ENCODE data around the gene HDAC9.

HDAC9 gene

DNA sequence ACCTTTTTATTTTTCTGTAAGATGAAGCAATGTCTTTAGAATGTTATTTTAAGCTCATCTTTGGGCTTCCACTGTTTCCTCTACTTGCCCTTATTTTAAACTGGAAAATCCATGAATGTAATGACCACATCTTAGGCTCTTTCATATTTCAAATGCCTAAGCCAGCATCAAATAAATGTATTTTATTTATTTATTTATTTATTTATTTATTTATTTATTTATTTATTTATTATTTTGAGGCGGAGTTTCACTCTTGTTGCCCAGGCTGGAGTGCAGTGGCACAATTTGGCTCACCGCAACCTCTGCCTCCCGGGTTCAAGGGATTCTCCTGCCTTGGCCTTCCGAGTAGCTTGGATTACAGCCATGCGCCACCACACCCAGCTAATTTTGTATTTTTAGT is 69.2 kb downstream of the HDAC9 start:
- H3K4me2 ChIP-seq (ENCODE audit: low read length) = no peak overlapping the region
- peaks cover 5% of the 10 kb centered on the region; the same call in 1 of the 2 replicates for H3K36me3 ChIP-seq (ENCODE audit: control insufficient read depth, low read length)
- no peaks in the 10 kb centered on the region for H3K9me3 ChIP-seq (ENCODE audit: control insufficient read depth, insufficient read depth, low read length)
- TF ChIP-seq, protein P1, sequence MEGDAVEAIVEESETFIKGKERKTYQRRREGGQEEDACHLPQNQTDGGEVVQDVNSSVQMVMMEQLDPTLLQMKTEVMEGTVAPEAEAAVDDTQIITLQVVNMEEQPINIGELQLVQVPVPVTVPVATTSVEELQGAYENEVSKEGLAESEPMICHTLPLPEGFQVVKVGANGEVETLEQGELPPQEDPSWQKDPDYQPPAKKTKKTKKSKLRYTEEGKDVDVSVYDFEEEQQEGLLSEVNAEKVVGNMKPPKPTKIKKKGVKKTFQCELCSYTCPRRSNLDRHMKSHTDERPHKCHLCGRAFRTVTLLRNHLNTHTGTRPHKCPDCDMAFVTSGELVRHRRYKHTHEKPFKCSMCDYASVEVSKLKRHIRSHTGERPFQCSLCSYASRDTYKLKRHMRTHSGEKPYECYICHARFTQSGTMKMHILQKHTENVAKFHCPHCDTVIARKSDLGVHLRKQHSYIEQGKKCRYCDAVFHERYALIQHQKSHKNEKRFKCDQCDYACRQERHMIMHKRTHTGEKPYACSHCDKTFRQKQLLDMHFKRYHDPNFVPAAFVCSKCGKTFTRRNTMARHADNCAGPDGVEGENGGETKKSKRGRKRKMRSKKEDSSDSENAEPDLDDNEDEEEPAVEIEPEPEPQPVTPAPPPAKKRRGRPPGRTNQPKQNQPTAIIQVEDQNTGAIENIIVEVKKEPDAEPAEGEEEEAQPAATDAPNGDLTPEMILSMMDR (IDR thresholded peaks at IDR 0.05; ENCODE audit: low read depth, low read length, poor library complexity, severe bottlenecking) = no peak
- no peak for TF ChIP-seq EZH2phosphoT487 (IDR thresholded peaks at IDR 0.05; ENCODE audit: borderline replicate concordance, low read length)
- H3K9me2 ChIP-seq (replicated peaks; ENCODE audit: control insufficient read depth, low read length) = no peaks in the 10 kb centered on the region
- no peaks in the 10 kb centered on the region for H4K20me1 ChIP-seq (ENCODE audit: control insufficient read depth, insufficient read depth, low read depth, low read length)
- peaks cover 37% of the 10 kb centered on the region for H3K4me1 ChIP-seq (ENCODE audit: control insufficient read depth, low read length)
- no peak overlapping the region for H3K4me3 ChIP-seq (ENCODE audit: low read length)
- H3K79me2 ChIP-seq (ENCODE audit: control insufficient read depth, low read length) = peaks cover 13% of the 10 kb centered on the region
- no peaks in the 10 kb centered on the region for H3K27me3 ChIP-seq (ENCODE audit: control insufficient read depth, low read length)
- H3F3A ChIP-seq (ENCODE audit: control insufficient read depth, insufficient read depth) = peaks cover 2% of the 10 kb centered on the region; the same call in 1 of the 2 replicates
- H3K27ac ChIP-seq (ENCODE audit: low read depth, low read length) = no peak overlapping the region

DNA sequence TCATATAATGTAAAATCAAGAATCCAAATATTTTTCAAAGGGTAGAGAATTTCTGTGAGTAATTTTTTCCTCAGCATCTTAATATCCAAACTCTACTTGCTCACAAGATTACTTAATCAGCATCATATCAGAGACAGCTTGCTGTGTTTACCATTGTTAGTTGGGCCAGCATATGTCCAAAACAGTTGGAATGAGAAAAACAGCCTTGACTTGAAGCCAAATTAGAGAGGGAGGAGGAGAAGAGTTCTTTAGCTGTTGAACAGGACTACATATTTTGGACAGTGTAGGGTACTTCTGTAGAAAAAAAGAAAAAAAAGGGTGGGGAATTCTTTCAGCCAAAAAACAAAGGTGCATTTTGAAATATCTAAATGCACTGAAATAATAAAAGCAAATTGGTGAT is 69.8 kb downstream of the HDAC9 start:
- H3K27me3 ChIP-seq (ENCODE audit: control insufficient read depth, low read length) = no peaks in the 10 kb centered on the region
- H3K9me3 ChIP-seq (ENCODE audit: control insufficient read depth, insufficient read depth, low read length) = no peaks in the 10 kb centered on the region
- no peak overlapping the region for H3K27ac ChIP-seq (ENCODE audit: low read depth, low read length)
- H4K20me1 ChIP-seq (ENCODE audit: control insufficient read depth, insufficient read depth, low read depth, low read length) = no peaks in the 10 kb centered on the region
- no peak overlapping the region for H3K4me3 ChIP-seq (ENCODE audit: low read length)
- peaks cover 5% of the 10 kb centered on the region for H3F3A ChIP-seq (ENCODE audit: control insufficient read depth, insufficient read depth)
- TF ChIP-seq, protein P1 (IDR thresholded peaks at IDR 0.05; ENCODE audit: low read depth, low read length, poor library complexity, severe bottlenecking) = no peak
- TF ChIP-seq EZH2phosphoT487 (IDR thresholded peaks at IDR 0.05; ENCODE audit: borderline replicate concordance, low read length) = no peak
- H3K79me2 ChIP-seq (ENCODE audit: control insufficient read depth, low read length) = peaks cover 13% of the 10 kb centered on the region
- no peak overlapping the region for H3K4me2 ChIP-seq (ENCODE audit: low read length)
- peaks cover 5% of the 10 kb centered on the region; the same call in 1 of the 2 replicates for H3K36me3 ChIP-seq (ENCODE audit: control insufficient read depth, low read length)
- H3K4me1 ChIP-seq (ENCODE audit: control insufficient read depth, low read length) = peaks cover 42% of the 10 kb centered on the region
- H3K9me2 ChIP-seq (replicated peaks; ENCODE audit: control insufficient read depth, low read length) = no peaks in the 10 kb centered on the region

DNA sequence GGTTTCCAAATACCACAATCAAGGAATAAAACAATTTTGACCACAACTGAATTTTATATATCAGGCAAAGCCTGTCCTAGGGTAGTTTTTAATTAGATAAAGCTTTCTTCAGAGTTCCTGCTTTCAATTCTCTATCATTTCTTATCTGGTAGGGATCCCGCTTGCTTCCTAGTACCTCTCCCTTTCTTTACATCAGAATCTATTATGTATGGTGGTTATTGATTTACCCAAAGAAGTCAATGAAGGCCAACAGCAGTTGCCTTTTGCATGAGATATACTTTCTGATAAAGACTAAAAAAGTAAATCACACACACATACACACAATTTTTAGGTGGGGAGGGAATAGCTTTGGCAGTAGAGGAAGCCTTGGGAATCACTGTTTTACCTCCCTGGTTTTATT is 70.7 kb downstream of the HDAC9 start:
- peaks cover 51% of the 10 kb centered on the region for H3K4me1 ChIP-seq (ENCODE audit: control insufficient read depth, low read length)
- peak overlapping the region; percentile 63 for H3K4me2 ChIP-seq (ENCODE audit: low read length)
- no peaks in the 10 kb centered on the region for H4K20me1 ChIP-seq (ENCODE audit: control insufficient read depth, insufficient read depth, low read depth, low read length)
- no peaks in the 10 kb centered on the region for H3K9me3 ChIP-seq (ENCODE audit: control insufficient read depth, insufficient read depth, low read length)
- no peak for TF ChIP-seq EZH2phosphoT487 (IDR thresholded peaks at IDR 0.05; ENCODE audit: borderline replicate concordance, low read length)
- TF ChIP-seq, protein P1 (IDR thresholded peaks at IDR 0.05; ENCODE audit: low read depth, low read length, poor library complexity, severe bottlenecking) = no peak
- peaks cover 5% of the 10 kb centered on the region; the same call in 1 of the 2 replicates for H3K36me3 ChIP-seq (ENCODE audit: control insufficient read depth, low read length)
- peak overlapping the region; percentile 41 for H3K4me3 ChIP-seq (ENCODE audit: low read length)
- H3K27ac ChIP-seq (ENCODE audit: low read depth, low read length) = peak overlapping the region; percentile 35
- H3F3A ChIP-seq (ENCODE audit: control insufficient read depth, insufficient read depth) = peaks cover 10% of the 10 kb centered on the region
- peaks cover 17% of the 10 kb centered on the region for H3K79me2 ChIP-seq (ENCODE audit: control insufficient read depth, low read length)
- H3K27me3 ChIP-seq (ENCODE audit: control insufficient read depth, low read length) = no peaks in the 10 kb centered on the region
- no peaks in the 10 kb centered on the region for H3K9me2 ChIP-seq (replicated peaks; ENCODE audit: control insufficient read depth, low read length)

All from DOHH2 (cell line).